ENCODE data around the gene SLX9.

SLX9 gene

DNA sequence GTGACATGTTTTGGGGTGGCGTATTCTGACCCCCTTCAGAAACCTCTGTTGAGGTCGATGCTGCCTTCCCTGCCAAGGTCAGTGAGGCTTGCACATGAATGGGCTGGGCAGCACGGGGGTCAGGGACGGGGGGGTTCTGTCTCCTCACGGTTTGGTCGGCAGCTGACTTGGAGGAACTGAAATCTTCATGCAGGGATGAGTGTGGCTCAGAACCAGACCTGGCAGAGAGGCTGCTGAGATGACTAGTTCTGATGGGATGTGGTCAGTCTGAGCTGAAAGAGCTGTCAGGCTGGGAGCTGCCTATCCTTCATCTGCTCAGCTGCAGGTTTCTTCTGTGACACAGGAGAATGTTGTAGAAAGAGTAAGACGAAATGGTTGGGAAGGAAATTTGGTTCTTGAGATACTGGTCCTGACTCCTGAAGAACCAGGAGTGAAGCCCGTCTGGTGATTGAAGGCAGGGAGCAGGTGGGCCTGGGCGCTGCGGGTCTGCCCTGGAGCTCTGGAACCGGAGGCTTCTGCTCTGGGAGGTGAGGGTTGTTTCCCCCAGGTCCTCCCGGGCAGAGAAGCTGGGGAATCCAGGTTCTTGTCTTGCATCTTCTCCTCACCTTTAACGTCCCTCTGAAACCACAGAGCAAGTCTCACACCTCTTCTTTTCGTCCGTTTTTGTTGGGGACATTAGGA, 3.3 kb downstream of the SLX9 start:
- no peak for TF ChIP-seq CTCF (IDR thresholded peaks at IDR 0.05)
- TF ChIP-seq ZFX (IDR thresholded peaks at IDR 0.05; ENCODE audit: borderline replicate concordance), result no peak
- H3K27ac ChIP-seq, result no peak overlapping the region

- no peak for TF ChIP-seq ZFX (IDR thresholded peaks at IDR 0.05; ENCODE audit: borderline replicate concordance)
- no peak overlapping the region for H3K27ac ChIP-seq
These were observed 4.1 kb downstream of the SLX9 start for GRCh38 chr21:44943686-44944550.

- TF ChIP-seq CTCF (IDR thresholded peaks at IDR 0.05), result no peak
- TF ChIP-seq ZFX (IDR thresholded peaks at IDR 0.05; ENCODE audit: borderline replicate concordance), result no peak
- H3K27ac ChIP-seq, result no peak overlapping the region
These were observed 4.8 kb downstream of the SLX9 start for GRCh38 chr21:44944596-44944995.

- TF ChIP-seq ZFX (IDR thresholded peaks at IDR 0.05; ENCODE audit: borderline replicate concordance) (no peak), CTCF (IDR thresholded peaks at IDR 0.05) (no peak)
These were observed 6.6 kb downstream of the SLX9 start for GRCh38 chr21:44946254-44947041.

GRCh38 chr21:44947111-44947929, 7.5 kb downstream of the SLX9 start:
- TF ChIP-seq CTCF (IDR thresholded peaks at IDR 0.05) (no peak), ZFX (IDR thresholded peaks at IDR 0.05; ENCODE audit: borderline replicate concordance) (no peak)
- no peak overlapping the region for H3K27ac ChIP-seq

More at GRCh38 chr21:44946254-44947041, 6.6 kb downstream of the SLX9 start:
- H3K27ac ChIP-seq, result no peak overlapping the region

GRCh38 chr21:44947930-44948331, 8.1 kb downstream of the SLX9 start:
- no peak for TF ChIP-seq ZFX (IDR thresholded peaks at IDR 0.05; ENCODE audit: borderline replicate concordance)
- no peak for TF ChIP-seq CTCF (IDR thresholded peaks at IDR 0.05)
- no peak overlapping the region for H3K27ac ChIP-seq
